Heart left ventricle (tissue), 13 donors: ENCODE measurements around the gene MPRIP.

Experiments
- CTCF ChIP-seq, 12 donors: fragments of 200-600 bp; sonication (generic) in 4 of 12; IDR thresholded peaks; one replicate each; pipeline versions ENCODE4 v1.5.0 to v1.8.0; 2018 to 2022; ENCODE audit warnings: antibody characterized with exemption in 12 of 12, mild to moderate bottlenecking in 5 of 12
- POLR2A ChIP-seq, 2 donors: fragments of 450-650 bp; IDR thresholded peaks; one replicate each; pipeline ENCODE4 v1.6.1; 2017; ENCODE audit warnings: antibody characterized with exemption in 2 of 2, mild to moderate bottlenecking in 2 of 2, moderate library complexity in 2 of 2
- donor health status: ischemic (EF 13 %, LVEDD 7.1; RV severe dilation, severe dysfunction).
- donor health status: DM: no; HTN: yes; CAD: no.
- donor health status: DM: no; HTN: no; CAD: no.
- donor health status: ischemic (EF 25% LVEDD 6.9; RV normal size, moderate dysfunction).
- donor health status: ischemic (EF 25% LVEDD 5.7; RV mildly dilated, moderate dysfunction).
- donor health status: ischemic (EF 35%, LVEDD 5.7; RV mildly dilated, moderate dysfunction).
- donor health status: nonischemic (EF 11% LVEDD 7.7; RV severe dilation, severe dysfunction).
- donor health status: DM: yes; HTN: yes; CAD: no.
- donor health status: PGD.
- donor health status: ischemic (EF 29% LVEDD 5.4; RV normal size, mild dysfunction).
- donor health status: nonischemic (EF 23%, LVEDD 6.1; RV moderate dilation, normal function).

- no peak for TF ChIP-seq CTCF (IDR thresholded peaks at IDR 0.05)
- no peak for TF ChIP-seq POLR2A (IDR thresholded peaks at IDR 0.05)
Measured at GRCh38 chr17:17128476-17129075, 86.3 kb downstream of the MPRIP start.
